HepG2 (cell line): Measurements from ENCODE around the gene SOCS1. TPM values are rescaled to one million over a fixed set of nuclear protein-coding genes. Genes with fewer than 3 reads are reported as not detected.

ENCODE experiments used
- ATF7-NPFF ChIP-seq: sonication (generic); formaldehyde crosslinking; IDR thresholded peaks from 2 replicates; pipeline ENCODE4 v1.8.1; 2023; ENCODE audit warnings: mild to moderate bottlenecking, low read depth, missing genetic modification reagents, moderate library complexity
- ATRX ChIP-seq: sonication (generic); formaldehyde crosslinking; IDR thresholded peaks from 2 replicates; pipeline ENCODE4 v1.4.0; 2020; ENCODE audit warnings: missing genetic modification reagents, borderline replicate concordance
- BORCS8-MEF2B ChIP-seq: sonication (generic); formaldehyde crosslinking; IDR thresholded peaks from 2 replicates; pipeline ENCODE4 v1.8.0; 2022; ENCODE audit warnings: mild to moderate bottlenecking, missing genetic modification reagents
- FOSL2 ChIP-seq: sonication (generic); formaldehyde crosslinking; IDR thresholded peaks from 2 replicates; pipeline ENCODE4 v1.4.0; 2020; ENCODE audit warnings: missing genetic modification reagents
- FOXJ3 ChIP-seq: sonication (generic); formaldehyde crosslinking; IDR thresholded peaks from 2 replicates; pipeline ENCODE4 v1.4.0; 2020; ENCODE audit warnings: missing genetic modification reagents, mild to moderate bottlenecking, borderline replicate concordance
- GZF1 ChIP-seq: sonication (generic); formaldehyde crosslinking; IDR thresholded peaks from 2 replicates; pipeline ENCODE4 v1.5.1; 2020; ENCODE audit warnings: mild to moderate bottlenecking, missing genetic modification reagents
- HOXA3 ChIP-seq: sonication (generic); formaldehyde crosslinking; IDR thresholded peaks from 2 replicates; pipeline ENCODE4 v1.5.0; 2020; ENCODE audit warnings: missing genetic modification reagents
- JDP2 ChIP-seq: sonication (generic); formaldehyde crosslinking; IDR thresholded peaks from 2 replicates; pipeline ENCODE4 v1.8.1; 2022; ENCODE audit warnings: missing genetic modification reagents, borderline replicate concordance
- KAT8 ChIP-seq: IDR thresholded peaks from 2 replicates; pipeline ENCODE4 v1.6.1; 2016; ENCODE audit warnings: missing genetic modification reagents, missing compliant biosample characterization
- KDM2A ChIP-seq: sonication (generic); formaldehyde crosslinking; IDR thresholded peaks from 2 replicates; pipeline ENCODE4 v1.4.0; 2020; ENCODE audit warnings: low read depth, missing genetic modification reagents, borderline replicate concordance
- LBX2 ChIP-seq: sonication (generic); formaldehyde crosslinking; IDR thresholded peaks from 2 replicates; pipeline ENCODE4 v1.5.0; 2020; ENCODE audit warnings: missing genetic modification reagents, mild to moderate bottlenecking, borderline replicate concordance
- NR3C1 ChIP-seq: sonication (generic); formaldehyde crosslinking; IDR thresholded peaks from 2 replicates; pipeline ENCODE4 v1.4.0; 2020; ENCODE audit warnings: missing genetic modification reagents
- PAX8 ChIP-seq: sonication (generic); formaldehyde crosslinking; IDR thresholded peaks from 2 replicates; pipeline ENCODE4 v1.8.0; 2022; ENCODE audit warnings: mild to moderate bottlenecking, missing genetic modification reagents, borderline replicate concordance
- POLR2AphosphoS2 ChIP-seq: IDR thresholded peaks from 2 replicates; pipeline ENCODE4 v1.6.1; 2011; ENCODE audit warnings: low read depth, low read length, improper control_type of control experiment
- RFX5 ChIP-seq: IDR thresholded peaks from 2 replicates; pipeline ENCODE4 v1.6.1; 2011; ENCODE audit warnings: low read depth, low read length, improper control_type of control experiment
- SIX1 ChIP-seq: sonication (generic); formaldehyde crosslinking; IDR thresholded peaks from 2 replicates; pipeline ENCODE4 v1.4.0; 2020; ENCODE audit warnings: missing genetic modification reagents, borderline replicate concordance
- SNRNP70 ChIP-seq: fragments of 200-400 bp; formaldehyde crosslinking; IDR thresholded peaks from 2 replicates; pipeline ENCODE4 v1.6.1; 2017; ENCODE audit warnings: mild to moderate bottlenecking, low read depth, low read length, moderate library complexity
- SRY ChIP-seq: sonication (generic); formaldehyde crosslinking; IDR thresholded peaks from 2 replicates; pipeline ENCODE4 v1.8.0; 2022; ENCODE audit warnings: mild to moderate bottlenecking, missing genetic modification reagents
- XBP1 ChIP-seq: sonication (generic); formaldehyde crosslinking; IDR thresholded peaks from 2 replicates; pipeline ENCODE4 v1.5.0; 2020; ENCODE audit warnings: missing genetic modification reagents
- XRCC5 ChIP-seq: fragments of 200-400 bp; formaldehyde crosslinking; optimal IDR thresholded peaks from 2 replicates; pipeline ENCODE3; 2017; ENCODE audit warnings: mild to moderate bottlenecking, low read length
- ZBTB3 ChIP-seq: sonication (generic); formaldehyde crosslinking; IDR thresholded peaks from 2 replicates; pipeline ENCODE4 v1.4.0; 2020; ENCODE audit warnings: low read depth, mild to moderate bottlenecking, moderate library complexity, missing genetic modification reagents, borderline replicate concordance
- ZBTB7A ChIP-seq: sonication (generic); formaldehyde crosslinking; IDR thresholded peaks from 2 replicates; pipeline ENCODE4 v1.8.0; 2022; ENCODE audit warnings: mild to moderate bottlenecking, missing genetic modification reagents
- ZNF207 ChIP-seq: fragments of 450-650 bp; IDR thresholded peaks from 2 replicates; pipeline ENCODE4 v1.6.1; 2016; ENCODE audit warnings: antibody characterized with exemption, borderline replicate concordance
- ZNF234 ChIP-seq: sonication (generic); formaldehyde crosslinking; conservative IDR thresholded peaks from 2 replicates; pipeline ENCODE4 v1.5.1; 2020; ENCODE audit warnings: mild to moderate bottlenecking, missing genetic modification reagents
- ZNF24 ChIP-seq: fragments of 450-650 bp; IDR thresholded peaks from 2 replicates; pipeline ENCODE4 v1.6.1; 2017; ENCODE audit warnings: antibody characterized with exemption, mild to moderate bottlenecking
- ZNF251 ChIP-seq: sonication (generic); formaldehyde crosslinking; IDR thresholded peaks from 2 replicates; pipeline ENCODE4 v1.9.0; 2021; ENCODE audit warnings: mild to moderate bottlenecking, missing genetic modification reagents
- ZNF605 ChIP-seq: sonication (generic); formaldehyde crosslinking; IDR thresholded peaks from 2 replicates; pipeline ENCODE4 v1.8.0; 2022; ENCODE audit warnings: mild to moderate bottlenecking, missing genetic modification reagents
- ZNF644 ChIP-seq: IDR thresholded peaks from 2 replicates; pipeline ENCODE4 v1.6.1; 2016; ENCODE audit warnings: low read depth
- ZNF784 ChIP-seq: sonication (generic); formaldehyde crosslinking; IDR thresholded peaks from 2 replicates; pipeline ENCODE4 v1.5.1; 2020; ENCODE audit warnings: missing genetic modification reagents, mild to moderate bottlenecking, borderline replicate concordance
- ZNF83 ChIP-seq: sonication (generic); formaldehyde crosslinking; IDR thresholded peaks from 2 replicates; pipeline ENCODE4 v1.4.0; 2020; ENCODE audit warnings: missing genetic modification reagents, mild to moderate bottlenecking, borderline replicate concordance
- polyA plus RNA-seq, 8 experiments: library from polyadenylated mRNA; depleted of rRNA in 3 of 8; stranded (reverse) in 7 of 8; unstranded in 1 of 8; fragments of >200 nt; fragmentation: Illumina TruSeq in 4 of 8; extraction: Trizol in 4 of 8; gene quantifications; 2 replicates each; pipeline versions ENCODE4 v1.2.1 to v1.2.3, GENCODE V29; 2011 to 2016; ENCODE audit warnings: low read depth in 4 of 8, missing spikeins in 1 of 8, mixed read lengths in 1 of 8; ENCODE audit not compliant: insufficient read depth in 1 of 8
- total RNA-seq, 5 experiments: library from RNA; depleted of rRNA; stranded (reverse); fragments of >200 nt; fragmentation: Illumina TruSeq; extraction: Trizol; gene quantifications; 2 replicates each; pipeline ENCODE4 v1.2.3, GENCODE V29; 2016; ENCODE audit warnings: low read depth in 1 of 5

The SOCS1 gene
- total and polyA plus RNA-seq, 2 of the 13 experiments (the other 11 are each of a cell fraction or from before 2014, with no cell fraction given): 5.3 to 6.3 TPM

GRCh38 chr16:11259655-11260595 lies 3.9 kb upstream of the SOCS1 start (continued):
- TF ChIP-seq JDP2 (CRISPR knock-in tag) (no peak), ZNF24 (no peak), PAX8 (CRISPR knock-in tag) (no peak), ZNF234 (CRISPR knock-in tag) (no peak), ZBTB7A (CRISPR knock-in tag) (peak; percentile 41; the same call in 1 of the 2 replicates), HOXA3 (CRISPR knock-in tag) (peak; percentile 38), KAT8 (CRISPR knock-in tag) (peak; percentile 17; the same call in 1 of the 2 replicates), ZNF784 (CRISPR knock-in tag) (no peak), ATF7-NPFF (no peak), XBP1 (no peak), ZNF207 (0 out of 2 replicates have a peak, but pooled peaks have one; percentile 21), FOSL2 (CRISPR knock-in tag) (no peak), SIX1 (CRISPR knock-in tag) (no peak), KDM2A (no peak), ZNF605 (CRISPR knock-in tag) (peak; percentile 53; the same call in 1 of the 2 replicates), SNRNP70 (no peak), ZNF644 (CRISPR knock-in tag) (no peak), ATRX (CRISPR knock-in tag) (no peak), FOXJ3 (no peak), BORCS8-MEF2B (CRISPR knock-in tag) (no peak), RFX5 (no peak), SRY (no peak), LBX2 (CRISPR knock-in tag) (no peak), POLR2AphosphoS2 (no peak), GZF1 (0 out of 2 replicates have a peak, but pooled peaks have one; percentile 24), ZBTB3 (CRISPR knock-in tag) (no peak), ZNF251 (CRISPR knock-in tag) (no peak), ZNF83 (CRISPR knock-in tag) (no peak), XRCC5 (peak; percentile 3), NR3C1 (CRISPR knock-in tag) (no peak)
